GM18520 (cell line): ENCODE data around the gene GRK5.

Experiments
- ATAC-seq: cut with Tn5 transposase; IDR thresholded peaks from one replicate; pipeline ENCODE4 v1.9.1; 2021; ENCODE audit not compliant: unreplicated experiment

GRK5 gene

DNA sequence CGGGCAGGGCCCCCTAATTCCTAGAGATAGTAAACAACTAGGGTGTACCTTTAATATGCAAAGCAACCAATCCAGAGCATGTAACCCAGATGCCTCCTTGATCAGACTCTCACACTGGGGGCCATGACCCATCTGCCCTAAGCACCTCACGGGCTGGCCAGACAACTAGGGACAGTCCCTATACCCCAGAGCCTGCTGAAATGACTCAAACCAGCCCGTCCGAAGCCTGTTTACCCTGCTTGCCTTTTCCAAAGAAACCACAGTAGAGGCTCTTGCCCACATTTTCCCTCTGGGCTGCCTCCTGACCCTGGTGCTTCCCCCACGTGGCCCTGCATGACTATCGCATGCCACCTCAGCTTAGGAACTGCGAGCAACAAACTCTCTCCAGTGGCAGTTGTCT lies 288.9 kb downstream of the GRK5 start:
- ATAC-seq, result peak; percentile 81

DNA sequence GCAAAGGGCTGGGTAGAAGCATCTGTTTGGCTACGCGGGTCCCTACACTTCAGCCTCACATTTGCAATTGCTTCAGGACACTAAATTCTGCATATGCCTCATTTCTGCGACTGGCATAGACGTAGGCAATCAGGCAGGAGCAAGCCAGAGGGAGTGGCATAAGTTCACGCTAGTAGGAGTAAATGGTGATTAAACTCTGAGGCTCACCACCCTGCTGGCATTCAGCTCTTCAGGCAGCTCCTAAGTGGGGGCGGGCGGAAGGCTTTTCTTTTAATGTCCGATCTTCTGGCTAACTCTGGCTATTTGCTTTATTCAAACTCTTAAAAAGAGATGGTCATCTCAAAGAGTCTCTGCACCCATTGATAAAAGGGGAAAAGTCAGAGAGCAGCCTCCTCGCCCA lies 289.9 kb downstream of the GRK5 start:
- no peak for ATAC-seq

GRCh38 chr10:119498889-119499676 lies 291.7 kb downstream of the GRK5 start:
- no peak for ATAC-seq

GRCh38 chr10:119499677-119500002 lies 292.3 kb downstream of the GRK5 start:
- no peak for ATAC-seq

- ATAC-seq, result no peak
These were observed 292.9 kb downstream of the GRK5 start for GRCh38 chr10:119500123-119500795.

DNA sequence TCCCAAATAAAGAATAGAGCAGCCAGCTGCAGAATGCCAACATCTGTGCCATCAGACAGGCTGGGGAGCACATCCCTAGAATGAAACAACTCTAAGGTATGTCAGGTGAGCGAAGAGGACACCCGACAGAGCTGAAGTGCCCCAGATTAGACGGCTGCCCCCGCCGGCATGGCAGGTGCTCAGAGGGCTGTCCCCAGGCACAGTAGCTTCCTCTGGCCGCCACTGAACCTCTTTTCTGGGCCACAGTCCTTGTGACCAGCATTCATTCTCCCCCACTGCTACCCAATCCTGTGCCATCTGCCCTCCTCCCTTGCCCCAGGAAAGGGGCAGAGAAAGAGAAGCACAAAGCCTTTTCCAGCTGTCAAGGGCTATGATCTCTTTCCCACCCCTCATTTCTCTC lies 293.4 kb downstream of the GRK5 start:
- ATAC-seq, result no peak

DNA sequence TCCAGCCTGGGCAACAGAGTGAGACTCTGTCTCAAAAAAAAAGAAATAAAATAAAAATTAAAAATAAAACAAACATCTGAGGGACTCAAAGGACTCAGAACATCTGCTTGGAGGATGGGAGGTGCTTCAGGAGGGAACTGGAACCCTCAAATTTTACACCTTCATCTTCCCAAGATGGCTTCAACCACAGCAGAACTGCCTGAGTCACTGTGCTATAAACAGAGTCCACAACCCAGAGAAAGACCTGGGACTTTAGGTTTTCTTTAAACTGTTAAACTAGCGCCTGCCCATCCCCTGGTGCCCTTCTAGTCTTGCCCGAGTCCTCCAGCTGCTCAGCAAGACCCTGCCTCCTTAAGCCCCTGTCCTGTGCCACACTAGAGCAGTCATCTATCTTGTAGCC lies 294.3 kb downstream of the GRK5 start:
- no peak for ATAC-seq

DNA sequence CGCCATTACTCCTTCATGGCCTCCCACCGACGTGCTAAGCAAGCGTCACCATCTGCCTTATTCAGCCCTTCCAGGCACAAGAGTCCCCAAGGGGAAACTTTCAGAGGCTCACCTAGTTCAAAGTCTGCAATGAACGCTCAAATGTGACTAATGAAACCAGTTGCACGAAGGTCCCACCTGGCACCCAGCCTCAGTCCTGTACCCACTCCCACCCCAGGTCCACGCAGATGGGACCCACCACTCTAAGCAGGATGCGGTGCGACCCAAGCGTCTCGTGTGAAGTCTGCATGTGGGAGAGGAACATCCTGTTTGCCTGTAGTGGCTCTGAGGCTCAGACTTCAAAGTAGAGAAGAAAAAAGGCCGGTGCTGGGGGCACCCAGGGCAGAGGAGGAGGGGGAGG lies 294.8 kb downstream of the GRK5 start:
- ATAC-seq, result no peak

DNA sequence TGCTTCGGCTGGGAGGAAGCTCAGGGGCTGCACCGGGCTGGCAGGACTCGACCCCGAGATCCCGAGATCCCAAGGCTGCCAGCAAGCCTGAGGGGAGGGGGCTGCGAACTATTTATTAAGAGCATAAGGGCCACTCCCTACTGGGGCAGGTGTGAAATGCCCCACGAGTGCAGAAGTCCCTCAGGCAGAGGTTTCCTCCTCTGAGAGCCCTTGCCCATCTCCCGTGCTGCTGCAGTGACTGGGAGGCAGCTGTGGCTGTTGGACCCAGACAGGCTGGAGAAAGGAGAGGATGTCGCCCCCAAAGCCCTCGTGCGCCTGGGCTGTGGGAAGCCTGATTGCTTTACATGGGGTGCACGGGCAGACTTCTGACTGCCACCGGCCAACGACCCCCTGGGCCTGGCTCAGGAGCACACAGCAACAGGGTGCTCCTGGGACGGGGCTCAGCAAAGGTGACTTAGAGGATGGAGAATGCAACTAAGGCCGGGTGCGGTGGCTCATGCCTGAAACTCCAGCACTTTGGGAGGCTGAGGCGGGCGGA lies 295.3 kb downstream of the GRK5 start:
- ATAC-seq, result no peak

GRCh38 chr10:119503821-119504220 lies 296.4 kb downstream of the GRK5 start:
- ATAC-seq, result no peak

- ATAC-seq, result no peak
These were observed 297.3 kb downstream of the GRK5 start for GRCh38 chr10:119504651-119505050.

- ATAC-seq, result no peak
These were observed 297.8 kb downstream of the GRK5 start for GRCh38 chr10:119505131-119505551.
